Measurements from ENCODE around the gene SERPINB1.

GRCh38 chr6:2786269-2786668 is 55.4 kb downstream of the SERPINB1 start:
- TF ChIP-seq CTCF (conservative IDR thresholded peaks at IDR 0.05; ENCODE audit: low read depth in 2 of 2): no peak
- TF ChIP-seq REST (IDR thresholded peaks at IDR 0.05; ENCODE audit: unreplicated experiment): no peak
- TF ChIP-seq EZH2phosphoT487 (IDR thresholded peaks at IDR 0.05; ENCODE audit: unreplicated experiment): no peak
- TF ChIP-seq POLR2AphosphoS5 (IDR thresholded peaks at IDR 0.05; ENCODE audit: low read depth): no peak
- TF ChIP-seq EZH2 (IDR thresholded peaks at IDR 0.05; ENCODE audit: low read depth, unreplicated experiment): no peak
- no peak for TF ChIP-seq CREB1 (CRISPR knock-in tag; IDR thresholded peaks at IDR 0.05; ENCODE audit: low read depth)

Data from GM23338 (cell line).